CD8-positive, alpha-beta memory T cell (primary cell): ENCODE results near the gene B9D1. TPM values are rescaled to one million over a fixed set of nuclear protein-coding genes. Genes with fewer than 3 reads are reported as not detected.

Experiments
- CTCF ChIA-PET: fragments of 350-600 bp; sonication (Branson Sonifier 250); formaldehyde crosslinking; loops from one replicate; lab custom pipeline; 2021; ENCODE audit warnings: antibody characterized with exemption; lab: Charles Lee
- POLR2A ChIA-PET: fragments of 350-600 bp; sonication (Branson Sonifier 250); formaldehyde crosslinking; loops from one replicate; lab custom pipeline; 2021; ENCODE audit warnings: antibody characterized with exemption; lab: Charles Lee
- DNase-seq, 5 donors: peaks; one replicate each; pipeline versions ENCODE4 v3.0.0 to v3.0.0-alpha.2; 2020 to 2022; ENCODE audit warnings: mixed read lengths in 1 of 5
- H3K27ac ChIP-seq: one replicate; pipeline ENCODE4 v1.7.0; 2013; ENCODE audit warnings: low read depth, mild to moderate bottlenecking, low read length, moderate library complexity
- H3K27me3 ChIP-seq: 2 replicates; pipeline ENCODE4 v1.7.0; 2013; ENCODE audit warnings: low read length, mild to moderate bottlenecking; ENCODE audit not compliant: insufficient read depth, poor library complexity, severe bottlenecking
- H3K36me3 ChIP-seq: 2 replicates; pipeline ENCODE4 v1.7.0; 2013; ENCODE audit warnings: mild to moderate bottlenecking, low read length, moderate library complexity; ENCODE audit not compliant: insufficient read depth
- H3K4me1 ChIP-seq: 2 replicates; pipeline ENCODE4 v1.7.0; 2013; ENCODE audit warnings: mild to moderate bottlenecking, low read length, moderate library complexity; ENCODE audit not compliant: insufficient read depth
- H3K4me3 ChIP-seq: 2 replicates; pipeline ENCODE4 v1.7.0; 2013; ENCODE audit warnings: mild to moderate bottlenecking, low read length
- H3K9me3 ChIP-seq: 2 replicates; pipeline ENCODE4 v1.7.0; 2013; ENCODE audit warnings: mild to moderate bottlenecking, low read length
- H3K27ac Mint-ChIP-seq, 8 donors: one replicate each; pipeline ENCODE4 v1.8.0; 2020 to 2021; ENCODE audit warnings: mixed read lengths in 8 of 8, mild to moderate bottlenecking in 6 of 8, inconsistent platforms in 3 of 8, moderate library complexity in 3 of 8
- H3K27me3 Mint-ChIP-seq, 2 donors: one replicate each; pipeline ENCODE4 v1.8.0; 2020 to 2021; ENCODE audit warnings: mixed read lengths in 2 of 2, mild to moderate bottlenecking in 1 of 2, moderate library complexity in 1 of 2
- H3K36me3 Mint-ChIP-seq, 3 donors: one replicate each; pipeline ENCODE4 v1.8.0; 2020 to 2021; ENCODE audit warnings: mixed read lengths in 3 of 3, inconsistent platforms in 1 of 3, mild to moderate bottlenecking in 1 of 3
- H3K4me1 Mint-ChIP-seq, 3 donors: one replicate each; pipeline ENCODE4 v1.8.0; 2020 to 2021; ENCODE audit warnings: mixed read lengths in 3 of 3, inconsistent platforms in 1 of 3, mild to moderate bottlenecking in 1 of 3
- H3K4me3 Mint-ChIP-seq, 7 donors: one replicate each; pipeline ENCODE4 v1.8.0; 2020 to 2021; ENCODE audit warnings: mixed read lengths in 7 of 7, mild to moderate bottlenecking in 6 of 7, moderate library complexity in 4 of 7, inconsistent platforms in 2 of 7
- H3K9me3 Mint-ChIP-seq, 5 donors: one replicate each; pipeline ENCODE4 v1.8.0; 2020 to 2022; ENCODE audit warnings: mixed read lengths in 5 of 5, mild to moderate bottlenecking in 3 of 5, moderate library complexity in 2 of 5, inconsistent platforms in 1 of 5
- polyA plus RNA-seq: library from polyadenylated mRNA; unstranded; fragments of 300-500 nt; fragmentation: Illumina TruSeq; gene quantifications from one replicate; pipeline ENCODE4 v1.2.3, GENCODE V29; 2021
- total RNA-seq, 2 experiments: library from RNA; stranded (reverse); gene quantifications; one replicate each; pipeline ENCODE4 v1.2.3, GENCODE V29; 2021

Gene B9D1
- total and polyA plus RNA-seq, 3 experiments from 2014 or later: 0.67 to 6.8 (median 4.8) TPM

DNA sequence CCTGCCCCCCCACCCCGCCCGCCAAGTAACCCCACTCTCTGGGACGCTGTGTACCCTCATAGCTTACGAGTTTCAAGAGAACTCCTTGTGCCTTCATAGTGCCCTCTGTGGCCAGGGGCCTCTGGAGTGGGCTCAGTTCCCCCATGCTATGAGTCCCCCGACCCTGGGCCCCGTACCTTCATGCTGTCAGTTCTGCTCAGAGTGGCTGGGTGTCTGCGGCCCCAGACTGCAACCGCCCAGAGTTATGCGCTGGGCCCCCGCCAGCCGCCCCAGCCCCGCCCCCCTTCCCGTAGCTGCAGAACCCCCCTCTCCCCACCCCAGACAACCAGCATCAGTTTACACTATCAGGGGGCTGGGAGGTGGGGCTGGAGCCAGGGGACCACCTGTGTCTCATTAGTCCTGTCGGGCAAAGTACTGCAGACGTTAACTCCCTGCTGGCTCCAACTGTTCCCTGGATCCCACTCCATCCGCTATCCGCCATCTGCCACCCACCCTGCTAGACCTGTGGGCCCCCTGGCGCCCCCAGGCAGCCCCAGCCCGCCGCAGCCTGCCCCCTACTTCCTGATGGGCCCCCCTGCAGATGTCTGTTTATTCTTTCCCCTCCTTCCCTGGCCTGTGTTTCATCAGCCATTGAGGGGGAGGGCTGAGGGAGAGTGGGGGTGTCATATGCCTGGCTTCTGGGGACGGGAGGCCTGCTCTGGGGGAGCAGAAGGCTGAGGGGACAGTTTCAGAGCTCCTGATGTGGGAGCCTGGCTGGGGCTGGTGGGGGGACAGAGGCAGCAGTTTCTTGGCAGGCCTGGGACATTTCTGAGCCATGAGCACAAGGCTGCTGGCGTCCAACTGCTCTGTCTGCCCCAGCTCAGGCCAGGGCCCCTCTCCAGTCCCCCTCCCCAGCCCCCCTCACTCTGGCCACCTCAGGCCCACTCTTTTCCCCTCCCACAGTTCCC lies 24.7 kb upstream of the B9D1 start, which contains the start of gene MFAP4:
Gene MFAP4 (minus strand): TSS at position 217 of the 947 bp plus-strand sequence. CDS start 35 bp downstream, at position 182.
- peak in 1 of 5 donors; percentile 35 for DNase-seq
- no peak within 1 kb of the TSS for H3K27ac ChIP-seq
- Mint-ChIP-seq H3K4me3 (peak within 1 kb of the TSS in 1 of 7 donors; percentile 41), H3K36me3 (peaks cover 0 to 23% (median 3%) of the 10 kb centered on the region in 3 donors), H3K9me3 (no peaks in the 10 kb centered on the region), H3K27ac (peak within 1 kb of the TSS in 4 of 8 donors; percentile 35 to 88 (median 57)), H3K27me3 (no peaks in the 10 kb centered on the region), H3K4me1 (peaks cover 0 to 4% (median 3%) of the 10 kb centered on the region in 3 donors)
- ChIA-PET CTCF (interaction anchor here (3.1 kb wide), 1 partner anchor 24 kb away, joined by 13 read pairs; the partner anchor contains the start of gene B9D1), POLR2A (interaction anchor here (0.7 kb wide), 1 partner anchor 257 kb away, joined by 3 read pairs; no protein-coding TSS in a partner anchor)
- no peaks in the 10 kb centered on the region for H3K27me3 ChIP-seq
- no peaks in the 10 kb centered on the region for H3K4me1 ChIP-seq
- no peaks in the 10 kb centered on the region for H3K36me3 ChIP-seq
- H3K4me3 ChIP-seq: no peak within 1 kb of the TSS
- no peaks in the 10 kb centered on the region for H3K9me3 ChIP-seq

DNA sequence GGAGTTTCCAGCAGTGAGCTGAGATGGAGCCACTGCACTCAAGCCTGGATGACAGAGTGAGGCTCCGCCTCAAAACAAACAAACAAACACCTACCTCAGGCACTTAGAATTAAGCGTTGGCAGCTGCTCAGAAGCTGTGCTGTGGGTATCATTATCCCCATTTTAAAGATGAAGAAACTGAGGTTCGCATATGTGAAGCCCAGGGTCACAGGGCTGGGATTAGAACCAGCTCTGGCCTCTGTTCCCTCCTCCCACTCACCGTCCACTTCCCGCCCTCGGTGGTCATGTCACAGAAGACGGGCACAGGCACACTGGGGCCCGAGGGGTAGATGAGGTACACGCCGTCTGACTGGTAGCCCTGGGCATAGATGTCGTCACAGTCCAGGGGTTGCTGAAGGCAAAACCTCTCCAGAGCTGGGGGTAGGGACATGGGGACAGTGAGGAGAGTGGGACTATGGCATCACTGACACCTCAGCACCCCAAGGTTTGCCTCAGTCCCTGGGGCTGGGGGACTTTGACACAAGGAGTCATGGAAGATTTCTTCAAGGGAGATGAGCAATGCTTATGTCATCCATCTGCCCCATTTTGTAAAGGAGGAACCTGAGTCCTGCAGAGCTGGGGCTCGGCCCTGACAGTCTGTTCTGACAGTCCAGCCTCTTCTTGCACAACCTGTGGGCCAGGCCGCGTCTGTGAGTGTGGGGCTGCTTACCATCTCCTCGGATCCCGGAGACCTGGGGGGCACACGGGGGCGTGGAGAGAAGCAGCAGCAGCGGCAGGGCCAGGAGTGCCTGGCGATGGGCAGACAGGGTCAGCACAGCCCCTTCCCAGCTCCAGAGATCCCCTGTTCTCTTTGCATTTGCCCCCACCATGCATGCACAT lies 23.8 kb upstream of the B9D1 start:
- Mint-ChIP-seq H3K4me1 (peaks cover 0 to 4% (median 3%) of the 10 kb centered on the region in 3 donors), H3K36me3 (peaks cover 0 to 28% (median 3%) of the 10 kb centered on the region in 3 donors), H3K9me3 (no peaks in the 10 kb centered on the region), H3K4me3 (no peak overlapping the region), H3K27me3 (no peaks in the 10 kb centered on the region), H3K27ac (no peak overlapping the region)
- DNase-seq: peak in 1 of 5 donors; percentile 44
- Histone ChIP-seq H3K9me3 (no peaks in the 10 kb centered on the region), H3K27ac (no peak overlapping the region), H3K27me3 (no peaks in the 10 kb centered on the region), H3K36me3 (no peaks in the 10 kb centered on the region), H3K4me1 (no peaks in the 10 kb centered on the region), H3K4me3 (no peak overlapping the region)
- ChIA-PET POLR2A (interaction anchor here (0.6 to 0.7 kb wide), 2 partner anchors 13 to 258 kb away, joined by 3 read pairs; no protein-coding TSS in a partner anchor), CTCF (interaction anchor here (3.1 kb wide), 1 partner anchor 23 kb away, joined by 13 read pairs; the partner anchor contains the start of gene B9D1)

DNA sequence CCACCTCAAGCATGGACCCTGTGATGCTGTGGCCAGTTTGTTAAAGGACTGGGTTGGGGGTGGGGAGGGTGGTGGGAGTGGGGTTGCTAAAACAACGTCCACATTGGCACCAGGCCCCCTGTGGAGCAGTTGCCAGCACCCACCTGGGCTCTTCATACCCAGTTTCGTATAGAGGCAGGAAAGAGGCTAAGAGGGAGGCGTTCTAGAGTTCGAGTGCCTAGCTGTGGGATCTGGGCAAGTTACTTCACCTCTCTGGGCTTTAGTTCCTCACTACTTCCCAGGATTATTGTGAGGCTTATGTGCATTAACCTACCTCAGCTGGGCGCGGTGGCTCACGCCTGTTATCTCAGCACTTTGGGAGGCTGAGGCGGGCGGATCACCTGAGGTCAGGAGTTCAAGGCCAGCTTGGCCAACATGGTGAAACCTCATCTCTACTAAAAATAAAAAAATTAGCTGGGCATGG lies 23.0 kb upstream of the B9D1 start:
- POLR2A ChIA-PET: interaction anchor here (0.6 kb wide), 1 partner anchor 12 kb away, joined by 3 read pairs; no protein-coding TSS in a partner anchor
- H3K27ac ChIP-seq: no peak overlapping the region

DNA sequence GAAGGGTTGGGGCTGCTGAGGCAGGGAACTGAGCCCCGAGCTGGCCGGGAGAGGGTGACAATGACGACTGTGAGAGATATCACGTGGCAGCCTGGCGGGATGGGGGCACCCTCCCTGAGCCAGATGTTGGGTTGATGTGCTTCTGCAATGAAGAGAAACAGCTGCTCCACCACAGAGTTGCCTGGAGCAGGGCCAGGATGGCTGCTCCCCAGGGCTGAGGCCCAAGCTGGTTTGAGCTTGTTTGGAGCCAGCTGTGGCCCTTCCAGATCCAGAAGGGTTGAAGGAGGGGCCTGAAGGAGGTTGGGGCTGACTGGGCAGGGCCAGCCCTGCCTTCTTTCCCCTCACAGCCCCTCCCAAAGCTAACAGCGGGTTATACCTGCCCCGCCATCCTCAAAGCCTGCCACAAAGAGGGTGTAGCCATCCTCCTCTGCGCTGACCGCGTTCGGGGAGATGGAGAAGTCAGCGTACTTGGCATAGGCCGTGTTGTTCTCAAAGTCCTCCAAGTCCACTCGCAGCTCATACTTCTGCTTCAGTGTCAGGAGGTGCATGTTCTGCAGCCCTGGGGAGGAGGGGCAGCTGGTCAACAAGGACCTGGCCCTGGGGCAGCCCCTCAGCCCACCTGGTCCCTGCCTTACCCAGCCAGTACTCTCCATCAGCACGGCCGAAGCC lies 22.3 kb upstream of the B9D1 start:
- H3K27ac Mint-ChIP-seq: peak overlapping the region in 3 of 8 donors; percentile 28 to 74 (median 70)
- POLR2A ChIA-PET: no interaction called here

More for the DNA sequence above, 23.0 kb upstream of the B9D1 start:
- H3K9me3 Mint-ChIP-seq: no peaks in the 10 kb centered on the region
- H3K4me3 ChIP-seq: no peak overlapping the region
- H3K9me3 ChIP-seq: no peaks in the 10 kb centered on the region
- peaks cover 2 to 36% (median 8%) of the 10 kb centered on the region in 3 donors for H3K36me3 Mint-ChIP-seq
- no peaks in the 10 kb centered on the region for H3K27me3 ChIP-seq
- H3K27ac Mint-ChIP-seq: no peak overlapping the region
- H3K4me1 ChIP-seq: no peaks in the 10 kb centered on the region
- peak in 1 of 5 donors; percentile 25 for DNase-seq
- peaks cover 0 to 5% (median 4%) of the 10 kb centered on the region in 3 donors for H3K4me1 Mint-ChIP-seq
- CTCF ChIA-PET: interaction anchor here (3.1 kb wide), 1 partner anchor 23 kb away, joined by 13 read pairs; the partner anchor contains the start of gene B9D1
- no peaks in the 10 kb centered on the region for H3K27me3 Mint-ChIP-seq
- H3K36me3 ChIP-seq: peaks cover 1% of the 10 kb centered on the region
- no peak overlapping the region for H3K4me3 Mint-ChIP-seq

DNA sequence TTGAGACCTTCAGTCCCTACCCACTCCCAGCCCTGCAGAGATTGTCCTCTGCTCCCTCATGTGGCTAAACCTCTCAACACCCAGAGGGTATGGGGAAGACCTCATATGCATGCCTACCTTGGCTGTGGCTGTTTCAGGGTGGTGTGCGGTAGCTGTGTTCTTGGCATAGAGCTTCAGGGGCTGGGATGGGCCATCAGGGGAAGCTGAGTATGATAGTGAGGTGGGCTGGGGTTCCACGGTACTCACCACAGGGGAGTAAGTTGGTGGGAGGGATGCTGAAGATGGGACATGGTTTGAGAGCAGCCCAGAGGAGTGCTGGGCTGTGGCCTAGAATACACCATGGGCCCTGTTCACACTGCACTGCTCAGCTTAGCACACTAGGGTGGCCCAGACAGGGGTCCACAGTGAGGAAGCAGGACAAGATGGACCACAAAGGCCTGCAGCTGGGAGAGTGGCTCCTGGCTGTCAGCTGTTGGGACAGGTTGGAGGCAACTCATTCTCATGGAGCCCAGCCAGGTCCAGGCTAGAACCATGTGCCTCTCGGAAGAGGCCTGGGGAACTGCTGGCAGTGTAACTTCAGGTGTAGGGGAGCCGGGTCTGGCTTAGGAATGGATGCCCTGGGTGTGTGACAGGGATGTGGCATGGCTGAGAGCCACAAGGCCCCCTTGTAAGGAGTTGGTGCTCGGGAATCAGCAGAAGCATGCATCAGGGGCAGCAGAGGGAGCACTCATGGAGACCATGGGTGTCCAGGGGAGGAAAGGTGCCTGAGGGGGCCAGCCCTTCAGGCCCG lies 21.4 kb upstream of the B9D1 start:
- Mint-ChIP-seq H3K9me3 (no peaks in the 10 kb centered on the region), H3K4me1 (peaks cover 0 to 12% (median 7%) of the 10 kb centered on the region in 3 donors), H3K36me3 (peaks cover 7 to 49% (median 8%) of the 10 kb centered on the region in 3 donors), H3K27me3 (no peaks in the 10 kb centered on the region), H3K27ac (peak overlapping the region in 4 of 8 donors; percentile 28 to 76 (median 54)), H3K4me3 (peak overlapping the region in 1 of 7 donors; percentile 56)
- peak in 1 of 5 donors; percentile 35 for DNase-seq
- H3K4me3 ChIP-seq: no peak overlapping the region
- POLR2A ChIA-PET: no interaction called here
- H3K4me1 ChIP-seq: no peaks in the 10 kb centered on the region
- H3K36me3 ChIP-seq: peaks cover 8% of the 10 kb centered on the region
- no peaks in the 10 kb centered on the region for H3K9me3 ChIP-seq
- no peaks in the 10 kb centered on the region for H3K27me3 ChIP-seq
- CTCF ChIA-PET: interaction anchor here (1.5 kb wide), 1 partner anchor 18 kb away, joined by 3 read pairs; no protein-coding TSS in a partner anchor
- H3K27ac ChIP-seq: no peak overlapping the region

More for the DNA sequence above, 22.3 kb upstream of the B9D1 start:
- H3K4me1 Mint-ChIP-seq: peaks cover 0 to 5% (median 4%) of the 10 kb centered on the region in 3 donors
- peak in 1 of 5 donors; percentile 42 for DNase-seq
- no peak overlapping the region for H3K4me3 Mint-ChIP-seq
- H3K36me3 Mint-ChIP-seq: peaks cover 7 to 43% (median 8%) of the 10 kb centered on the region in 3 donors
- Histone ChIP-seq H3K4me3 (no peak overlapping the region), H3K27me3 (no peaks in the 10 kb centered on the region), H3K36me3 (peaks cover 8% of the 10 kb centered on the region), H3K27ac (no peak overlapping the region), H3K9me3 (no peaks in the 10 kb centered on the region), H3K4me1 (no peaks in the 10 kb centered on the region)
- H3K9me3 Mint-ChIP-seq: no peaks in the 10 kb centered on the region
- CTCF ChIA-PET: interaction anchor here (1.5 to 3.1 kb wide), 2 partner anchors 19 to 22 kb away, joined by 3 to 13 read pairs; partner anchors contain the start of gene B9D1
- H3K27me3 Mint-ChIP-seq: no peaks in the 10 kb centered on the region

DNA sequence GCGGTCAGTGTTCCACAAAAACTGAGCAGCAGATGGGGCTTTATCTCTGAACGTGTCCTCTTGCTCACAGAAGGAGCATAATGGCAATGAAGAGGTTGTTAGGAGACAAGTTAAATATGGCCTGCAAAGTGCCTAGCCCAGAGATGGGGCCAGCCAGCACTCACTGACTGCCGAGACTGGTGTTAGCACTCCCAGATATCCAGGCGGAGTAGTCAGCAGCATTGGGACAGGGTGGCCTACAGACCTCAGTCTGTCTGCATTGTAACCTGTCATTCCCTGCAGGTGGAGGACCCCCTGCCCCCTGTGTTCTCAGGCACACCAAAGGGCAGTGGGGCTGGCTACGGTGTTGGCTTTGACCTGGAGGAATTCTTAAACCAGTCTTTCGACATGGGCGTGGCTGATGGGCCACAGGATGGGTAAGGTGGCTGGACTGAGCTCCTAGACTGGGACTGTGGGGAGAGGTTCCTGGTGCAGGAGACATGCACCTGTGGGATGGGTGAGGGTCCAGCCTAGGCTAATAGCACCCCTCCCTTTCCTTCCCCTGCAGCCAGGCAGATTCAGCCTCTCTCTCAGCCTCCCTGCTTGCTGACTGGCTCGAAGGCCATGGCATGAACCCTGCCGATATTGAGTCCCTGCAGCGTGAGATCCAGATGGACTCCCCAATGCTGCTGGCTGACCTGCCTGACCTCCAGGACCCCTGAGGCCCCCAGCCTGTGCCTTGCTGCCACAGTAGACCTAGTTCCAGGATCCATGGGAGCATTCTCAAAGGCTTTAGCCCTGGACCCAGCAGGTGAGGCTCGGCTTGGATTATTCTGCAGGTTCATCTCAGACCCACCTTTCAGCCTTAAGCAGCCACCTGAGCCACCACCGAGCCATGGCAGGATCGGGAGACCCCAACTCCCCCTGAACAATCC lies 20.3 kb upstream of the B9D1 start:
- Histone ChIP-seq H3K36me3 (peaks cover 8% of the 10 kb centered on the region), H3K4me1 (no peaks in the 10 kb centered on the region), H3K27ac (no peak overlapping the region), H3K9me3 (no peaks in the 10 kb centered on the region), H3K27me3 (no peaks in the 10 kb centered on the region), H3K4me3 (no peak overlapping the region)
- Mint-ChIP-seq H3K27ac (peak overlapping the region in 1 of 8 donors; percentile 32), H3K27me3 (no peaks in the 10 kb centered on the region), H3K4me1 (peaks cover 0 to 13% (median 5%) of the 10 kb centered on the region in 3 donors), H3K9me3 (no peaks in the 10 kb centered on the region), H3K4me3 (peak overlapping the region in 1 of 7 donors; percentile 32), H3K36me3 (peaks cover 7 to 54% (median 8%) of the 10 kb centered on the region in 3 donors)
- DNase-seq: peak in 1 of 5 donors; percentile 38
- POLR2A ChIA-PET: no interaction called here
- CTCF ChIA-PET: interaction anchor here (11.0 kb wide), 1 partner anchor 18 kb away, joined by 118 read pairs; the partner anchor contains the start of gene B9D1
